Measurements from ENCODE around the gene SOX30.
"Not testable (repeated sequence)": the region's sequence is repeated elsewhere in the genome, so short reads cannot be mapped to it uniquely, and the experiment has no call there.

SOX30 gene

GRCh38 chr5:157652377-157652692, at the start of gene SOX30:
SOX30 (minus strand) TSS chr5:157652438; CDS start chr5:157652078, 360 bp downstream.
- no peak for DNase-seq

- not testable (repeated sequence) for DNase-seq
These were observed 46.4 kb upstream of the SOX30 start for GRCh38 chr5:157698674-157699073.

DNA sequence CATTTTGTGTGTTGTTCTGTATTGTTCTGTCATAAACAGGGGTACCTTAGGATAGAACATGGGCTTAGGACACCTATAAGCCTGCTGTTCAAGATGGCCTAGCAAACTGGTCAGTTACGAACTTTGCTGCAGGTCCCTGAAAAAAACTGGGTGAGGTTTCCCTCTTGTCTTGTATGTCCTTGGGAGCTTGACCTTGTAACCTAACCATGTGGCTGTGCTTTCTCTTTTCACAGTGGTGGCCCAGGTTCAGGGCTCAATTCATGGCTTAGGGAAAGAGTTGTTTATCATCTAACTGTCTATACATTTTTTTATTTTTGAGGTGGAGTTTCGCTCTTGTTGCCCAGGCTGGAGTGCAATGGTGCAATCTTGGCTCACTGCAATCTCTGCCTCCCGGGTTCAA, 43.9 kb upstream of the SOX30 start:
- DNase-seq, result not testable (repeated sequence)

- DNase-seq, result not testable (repeated sequence)
These were observed 41.6 kb upstream of the SOX30 start for GRCh38 chr5:157693816-157694215.

GRCh38 chr5:157690690-157691433, 38.6 kb upstream of the SOX30 start:
- no peak for DNase-seq

DNA sequence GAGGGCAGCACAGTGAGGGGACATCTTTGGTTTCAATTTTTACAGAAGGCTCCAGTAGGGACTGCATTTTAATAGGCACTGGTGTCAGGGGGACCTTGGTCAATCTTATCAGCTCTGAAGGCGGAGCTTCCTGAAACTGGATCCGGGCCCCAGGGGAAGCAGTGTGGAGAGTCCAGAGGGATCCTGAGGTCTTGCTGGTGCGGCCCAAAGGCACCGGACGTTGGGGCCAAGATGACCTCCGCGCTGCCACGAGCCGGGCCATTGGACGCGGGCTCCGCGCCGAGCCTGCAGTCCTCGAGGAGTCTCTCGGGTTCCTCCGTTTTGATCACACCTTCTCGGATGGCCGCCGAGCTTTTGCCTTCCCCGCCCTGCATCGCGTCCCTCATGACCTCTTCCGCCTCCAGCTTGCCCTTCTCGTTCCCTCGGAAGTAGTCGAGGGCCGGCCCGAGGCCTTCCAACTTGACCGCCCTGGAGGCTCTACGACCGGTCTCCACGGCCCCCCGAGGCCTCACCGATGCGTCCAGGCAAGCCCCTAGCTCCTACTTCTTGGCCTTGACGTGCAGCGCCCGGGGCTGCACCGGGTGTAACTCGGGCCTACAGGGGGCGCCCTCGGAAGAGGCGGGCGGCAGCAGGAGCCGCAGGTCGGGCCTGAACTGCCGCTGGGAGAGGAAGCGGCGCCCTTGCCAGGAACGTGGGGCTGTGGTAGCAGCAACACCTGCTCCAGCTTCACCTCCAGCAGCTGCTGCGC, 37.9 kb upstream of the SOX30 start:
- DNase-seq, result no peak

- no peak for DNase-seq
These were observed 34.9 kb upstream of the SOX30 start for GRCh38 chr5:157687198-157687554.

DNA sequence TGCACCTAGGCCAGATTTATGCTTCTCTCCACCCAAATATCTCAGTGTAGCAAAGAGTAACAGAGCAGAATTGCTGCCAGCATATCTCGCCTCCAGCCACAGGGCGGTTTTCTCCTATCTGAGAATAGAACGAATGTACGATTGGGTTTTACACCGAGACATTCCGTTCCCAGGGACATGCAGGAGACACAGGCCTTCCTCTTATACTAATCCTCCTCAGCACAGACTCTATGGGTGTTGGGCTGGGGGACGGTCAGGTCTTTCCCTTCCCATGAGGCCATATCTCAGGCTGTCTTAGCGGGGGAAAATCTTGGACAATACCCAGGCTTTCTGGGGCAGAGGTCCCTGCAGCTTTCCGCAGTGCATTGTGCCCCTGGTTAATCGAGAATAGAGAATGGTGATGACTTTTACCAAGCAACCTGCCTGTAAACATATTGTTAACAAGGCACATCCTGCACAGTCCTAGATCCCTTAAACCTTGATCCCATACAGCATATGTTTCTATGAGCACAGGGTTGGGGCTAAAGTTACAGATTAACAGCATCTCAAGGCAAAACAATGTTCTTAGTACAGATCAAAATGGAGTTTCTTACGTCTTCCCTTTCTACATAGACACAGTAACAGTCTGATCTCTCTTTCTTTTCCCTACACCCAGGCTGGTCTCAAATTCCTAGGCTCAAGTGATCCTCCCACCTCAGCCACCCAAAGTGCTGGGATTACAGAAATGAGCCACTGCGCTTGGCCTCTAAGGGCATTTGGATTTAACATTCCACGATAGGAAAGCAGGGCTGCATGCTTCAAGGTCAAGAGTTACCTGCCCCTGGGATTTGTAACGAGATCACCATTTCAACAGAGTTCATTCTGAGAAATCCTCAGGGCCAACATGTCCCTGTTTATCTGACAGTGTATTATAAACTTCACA, 34.3 kb upstream of the SOX30 start:
- not testable (repeated sequence) for DNase-seq

- DNase-seq, result no peak
These were observed 30.0 kb upstream of the SOX30 start for GRCh38 chr5:157682257-157682656.

DNA sequence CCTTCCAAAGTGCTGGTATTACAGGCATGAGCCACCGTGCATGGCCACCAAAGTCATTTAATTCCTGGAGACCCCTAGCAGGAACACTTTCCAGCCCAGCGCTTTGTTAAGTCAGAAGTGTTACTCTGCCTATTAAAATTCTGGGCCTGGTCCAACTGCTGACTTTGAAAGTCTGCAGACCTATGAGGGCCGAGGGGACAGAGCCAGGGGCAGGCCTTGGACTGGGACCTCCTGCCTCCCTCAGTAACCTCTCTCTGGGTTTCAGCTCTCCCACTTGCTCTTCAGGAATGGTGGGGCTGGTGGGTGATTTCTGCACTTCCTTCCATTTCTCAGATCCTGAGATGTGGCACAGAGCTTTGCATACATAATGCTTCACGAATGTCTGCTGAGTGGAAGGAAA, 28.8 kb upstream of the SOX30 start:
- DNase-seq, result no peak

DNA sequence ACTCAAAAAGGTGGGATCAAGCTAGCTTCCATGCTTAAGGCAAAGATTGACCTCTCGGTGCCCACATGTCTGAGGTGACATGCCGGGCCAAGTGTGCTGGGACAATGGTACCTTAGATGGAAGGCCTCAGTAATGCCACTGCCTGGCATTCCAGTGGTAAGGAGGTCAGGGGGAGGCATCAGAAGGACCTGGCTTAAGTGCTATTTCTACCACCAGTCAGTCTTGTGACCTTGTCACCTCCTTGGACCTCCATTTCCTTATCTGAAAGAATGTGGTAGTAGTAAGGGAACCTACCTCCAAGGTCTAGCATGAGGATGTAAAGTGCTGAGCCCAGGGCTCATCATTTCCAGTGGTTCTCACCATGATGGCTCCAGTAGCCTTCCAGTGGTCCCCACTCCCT, 28.0 kb upstream of the SOX30 start:
- DNase-seq, result no peak

DNA sequence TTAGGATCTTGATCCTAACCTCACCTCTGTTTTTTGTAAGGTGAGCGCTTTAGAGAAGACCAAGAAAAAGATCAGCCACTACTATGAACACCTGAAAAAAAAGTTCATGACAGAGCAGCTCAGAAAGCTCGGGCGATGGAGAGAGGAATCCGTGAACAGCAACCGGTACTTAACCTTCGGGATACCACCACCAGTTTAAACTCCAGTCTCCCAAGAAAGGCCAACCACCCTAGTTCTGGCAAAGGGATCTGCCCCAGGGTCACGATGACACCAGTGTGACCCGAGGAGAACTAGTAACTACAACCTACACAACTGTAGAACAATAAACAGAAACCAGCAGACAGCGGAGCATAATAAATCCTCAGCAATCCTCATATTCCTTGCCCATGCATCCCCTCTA, 27.6 kb upstream of the SOX30 start:
- DNase-seq, result no peak

- no peak for DNase-seq
These were observed 25.7 kb upstream of the SOX30 start for GRCh38 chr5:157677931-157678330.

DNA sequence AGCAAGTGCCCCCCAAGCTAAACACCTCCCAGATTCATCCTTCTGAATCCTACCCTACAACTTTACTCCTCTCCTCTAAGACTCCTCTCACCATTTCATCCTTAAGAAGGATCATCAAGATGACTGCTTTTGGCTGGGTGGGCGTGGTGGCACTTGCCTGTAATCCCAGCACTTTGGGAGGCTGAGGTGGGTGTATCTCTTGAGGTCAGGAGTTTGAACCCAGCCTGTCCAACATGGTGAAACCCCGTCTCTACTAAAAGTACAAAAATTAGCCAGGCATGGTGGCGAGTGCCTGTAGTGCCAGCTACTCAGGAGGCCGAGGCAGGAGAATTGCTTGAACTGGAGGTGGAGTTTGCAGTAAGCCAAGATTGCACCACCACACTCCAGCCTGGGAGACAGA, 22.1 kb upstream of the SOX30 start:
- not testable (repeated sequence) for DNase-seq

GRCh38 chr5:157672976-157673375, 20.7 kb upstream of the SOX30 start:
- no peak for DNase-seq

GRCh38 chr5:157671592-157672330, 19.5 kb upstream of the SOX30 start:
- DNase-seq, result no peak

- DNase-seq, result no peak
These were observed 18.7 kb upstream of the SOX30 start, which contains the start of gene C5orf52 for GRCh38 chr5:157670662-157671591. C5orf52 (plus strand) TSS chr5:157671533; CDS start chr5:157671615, 82 bp downstream.

DNA sequence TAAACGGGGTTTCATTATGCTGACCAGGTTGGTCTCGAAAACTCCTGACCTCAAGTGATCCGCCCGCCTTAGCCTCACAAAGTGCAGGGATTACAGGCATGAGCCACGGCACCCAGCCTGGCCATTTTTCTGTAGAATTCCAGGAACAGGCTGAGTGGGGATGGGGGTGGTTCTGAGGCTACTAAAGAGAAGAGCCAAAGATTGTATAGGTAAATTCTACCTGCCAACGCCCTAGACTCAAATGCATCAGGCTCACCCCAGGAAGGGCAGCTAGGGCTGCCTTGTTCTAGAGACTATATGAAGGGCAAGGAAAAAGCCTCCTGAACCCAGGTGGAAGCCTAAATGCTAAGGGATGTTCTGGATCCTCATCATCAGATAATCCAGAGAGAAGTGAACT, 17.5 kb upstream of the SOX30 start:
- DNase-seq, result no peak

- no peak for DNase-seq
These were observed 16.1 kb upstream of the SOX30 start for GRCh38 chr5:157668356-157668755.

DNA sequence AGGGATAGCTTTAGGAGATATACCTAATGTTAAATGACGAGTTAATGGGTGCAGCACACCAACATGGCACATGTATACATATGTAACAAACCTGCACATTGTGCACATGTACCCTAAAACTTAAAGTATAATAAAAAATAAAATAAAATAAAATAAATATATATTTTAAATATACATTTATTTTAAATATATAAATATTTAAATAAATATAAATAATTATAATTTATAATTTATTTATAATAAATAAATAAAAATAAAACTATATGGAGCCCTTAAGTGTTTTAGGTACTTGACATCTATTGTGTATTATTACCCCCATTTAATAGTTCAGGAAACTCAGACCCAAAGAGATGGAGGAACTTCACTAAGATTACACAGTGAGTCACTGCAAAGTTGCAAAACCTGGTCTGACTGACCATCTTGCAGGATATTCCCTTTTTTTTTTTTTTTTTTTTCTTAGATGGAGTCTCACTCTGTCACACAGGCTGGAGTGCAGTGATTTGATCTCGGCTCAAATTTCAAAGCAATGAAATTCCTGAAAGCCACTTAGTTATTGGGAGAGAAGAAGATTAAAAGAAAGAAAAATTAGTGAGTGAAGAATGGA, 13.3 kb upstream of the SOX30 start:
- no peak for DNase-seq
